HG03520 (cell line): ENCODE data around the gene ADAMTSL5.
"Not testable (repeated sequence)": the region's sequence is repeated elsewhere in the genome, so short reads cannot be mapped to it uniquely, and the experiment has no call there.

Source experiments
- ATAC-seq: cut with Tn5 transposase; IDR thresholded peaks from one replicate; pipeline ENCODE4 v1.9.1; 2021; ENCODE audit warnings: mild to moderate bottlenecking, moderate library complexity; ENCODE audit not compliant: unreplicated experiment

The ADAMTSL5 gene

GRCh38 chr19:1481893-1482360 is 30.9 kb downstream of the ADAMTSL5 start:
- no peak for ATAC-seq

GRCh38 chr19:1481224-1481892 is 31.5 kb downstream of the ADAMTSL5 start:
- ATAC-seq, result no peak

GRCh38 chr19:1478934-1479707 is 33.7 kb downstream of the ADAMTSL5 start, which contains the start of gene C19orf25:
Gene C19orf25 (minus strand): TSS chr19:1479215. CDS start chr19:1478903, 312 bp downstream.
- ATAC-seq, result peak; percentile 62

- not testable (repeated sequence) for ATAC-seq
Measured at GRCh38 chr19:1477056-1477455, 35.8 kb downstream of the ADAMTSL5 start.

- no peak for ATAC-seq
Measured at GRCh38 chr19:1475751-1476437, 36.9 kb downstream of the ADAMTSL5 start.

- no peak for ATAC-seq
Measured at GRCh38 chr19:1474765-1475351, 38.0 kb downstream of the ADAMTSL5 start.

GRCh38 chr19:1474011-1474764 is 38.6 kb downstream of the ADAMTSL5 start:
- ATAC-seq, result no peak

- ATAC-seq, result no peak
Measured at GRCh38 chr19:1473085-1473851, 39.6 kb downstream of the ADAMTSL5 start.

- ATAC-seq, result no peak
Measured at GRCh38 chr19:1472231-1473084, 40.4 kb downstream of the ADAMTSL5 start.

GRCh38 chr19:1471515-1472160 is 41.2 kb downstream of the ADAMTSL5 start:
- no peak for ATAC-seq

GRCh38 chr19:1471010-1471514 is 41.8 kb downstream of the ADAMTSL5 start:
- ATAC-seq, result no peak

- no peak for ATAC-seq
Measured at GRCh38 chr19:1470305-1471009, 42.4 kb downstream of the ADAMTSL5 start.

- no peak for ATAC-seq
Measured at GRCh38 chr19:1470055-1470304, 42.8 kb downstream of the ADAMTSL5 start.

GRCh38 chr19:1469255-1470054 is 43.4 kb downstream of the ADAMTSL5 start:
- ATAC-seq, result no peak

- no peak for ATAC-seq
Measured at GRCh38 chr19:1468821-1469254, 44.0 kb downstream of the ADAMTSL5 start.

GRCh38 chr19:1468274-1468820 is 44.5 kb downstream of the ADAMTSL5 start:
- ATAC-seq, result no peak
